Stimulated activated CD4-positive, alpha-beta T cell treated with anti-CD3 and anti-CD28 coated beads, Interleukin-12 subunit alpha, Interleukin-12 subunit beta, amount 100 ng/mL, for 48 hours (primary cell): ENCODE measurements around the gene SCML1.

Experiments used
- DNase-seq, 3 donors: peaks; one replicate each; pipeline ENCODE4 v3.0.0-alpha.2; 2020; ENCODE audit warnings: low read depth in 2 of 3, low spot score in 1 of 3

Gene SCML1

GRCh38 chrX:17736856-17737709, at the start of gene SCML1:
TSS of gene SCML1 (plus strand) at chrX:17737493. CDS start at chrX:17744187, 6,694 bp downstream.
- DNase-seq = peak; percentile 83 to 85 (median 84)

- no peak for DNase-seq
These were observed 49.6 kb upstream of the SCML1 start for GRCh38 chrX:17687648-17688047.

- peak in 2 of 3 donors; percentile 17 to 54 for DNase-seq
These were observed 47.3 kb upstream of the SCML1 start for GRCh38 chrX:17689971-17690409.

GRCh38 chrX:17692709-17693346, 44.5 kb upstream of the SCML1 start:
- DNase-seq = no peak

GRCh38 chrX:17697191-17697590, 40.1 kb upstream of the SCML1 start:
- DNase-seq = no peak

GRCh38 chrX:17700976-17701375, 36.3 kb upstream of the SCML1 start:
- DNase-seq = no peak

GRCh38 chrX:17703201-17703600, 34.1 kb upstream of the SCML1 start:
- DNase-seq = no peak

- no peak for DNase-seq
These were observed 32.1 kb upstream of the SCML1 start for GRCh38 chrX:17705211-17705610.

GRCh38 chrX:17706676-17707075, 30.6 kb upstream of the SCML1 start:
- no peak for DNase-seq

- DNase-seq = no peak
These were observed 29.6 kb upstream of the SCML1 start for GRCh38 chrX:17707731-17708130.

GRCh38 chrX:17710871-17711301, 26.4 kb upstream of the SCML1 start:
- no peak for DNase-seq

- DNase-seq = no peak
These were observed 24.0 kb upstream of the SCML1 start for GRCh38 chrX:17713288-17713687.

GRCh38 chrX:17718649-17719165, 18.6 kb upstream of the SCML1 start:
- DNase-seq = no peak

GRCh38 chrX:17719711-17720110, 17.6 kb upstream of the SCML1 start:
- DNase-seq = no peak

- DNase-seq = no peak
These were observed 15.6 kb upstream of the SCML1 start for GRCh38 chrX:17721715-17722114.

- DNase-seq = no peak
These were observed 12.1 kb upstream of the SCML1 start for GRCh38 chrX:17725181-17725580.

- no peak for DNase-seq
These were observed 5.0 kb upstream of the SCML1 start for GRCh38 chrX:17732138-17732783.

- no peak for DNase-seq
These were observed 1.9 kb upstream of the SCML1 start for GRCh38 chrX:17735406-17735805.

- DNase-seq = no peak
These were observed 826 bp upstream of the SCML1 start for GRCh38 chrX:17736478-17736855.

GRCh38 chrX:17737710-17737985, 355 bp downstream of the SCML1 start:
- no peak for DNase-seq

GRCh38 chrX:17737986-17738713, 857 bp downstream of the SCML1 start:
- peak in 2 of 3 donors; percentile 8 to 19 for DNase-seq
